Measurements from ENCODE around the gene TNFRSF19. TPM values are rescaled to one million over a fixed set of nuclear protein-coding genes. Genes with fewer than 3 reads are reported as not detected.
A peak's percentile ranks its signal among the peaks of the same experiment; 100 is the strongest.

TNFRSF19 gene
- total and polyA plus RNA-seq, 2 of the 13 experiments (the other 11 are each of a cell fraction or from before 2014, with no cell fraction given): 75.3 to 77.7 TPM

GRCh38 chr13:23654111-23655110 lies 84.2 kb downstream of the TNFRSF19 start (continued):
- 0 out of 2 replicates have a peak, but pooled peaks have one; percentile 47 for TF ChIP-seq ZKSCAN5 (CRISPR knock-in tag; IDR thresholded peaks at IDR 0.05)
- 0 out of 2 replicates have a peak, but pooled peaks have one; percentile 58 for TF ChIP-seq ZNF775 (CRISPR knock-in tag; IDR thresholded peaks at IDR 0.05; ENCODE audit: borderline replicate concordance)
- no peak for TF ChIP-seq FOXP1 (IDR thresholded peaks at IDR 0.05)
- TF ChIP-seq FOXP1 (CRISPR knock-in tag; IDR thresholded peaks at IDR 0.05): 0 out of 2 replicates have a peak, but pooled peaks have one; percentile 50
- TF ChIP-seq HHEX (CRISPR knock-in tag; IDR thresholded peaks at IDR 0.05): no peak
- no peak for TF ChIP-seq FOSL1 (CRISPR knock-in tag; IDR thresholded peaks at IDR 0.05; ENCODE audit: borderline replicate concordance)
- peak; percentile 70 for TF ChIP-seq GATAD2A (CRISPR knock-in tag; IDR thresholded peaks at IDR 0.05)
- no peak for TF ChIP-seq ZNF207 (IDR thresholded peaks at IDR 0.05; ENCODE audit: borderline replicate concordance)
- TF ChIP-seq ZNF382 (CRISPR knock-in tag; IDR thresholded peaks at IDR 0.05; ENCODE audit: borderline replicate concordance): no peak
- TF ChIP-seq KDM1A (CRISPR knock-in tag; IDR thresholded peaks at IDR 0.05): no peak
- no peak for TF ChIP-seq ZNF232 (CRISPR knock-in tag; IDR thresholded peaks at IDR 0.05; ENCODE audit: borderline replicate concordance)
- no peak for TF ChIP-seq LRRFIP1 (CRISPR knock-in tag; conservative IDR thresholded peaks at IDR 0.05)
- peak; percentile 56; the same call in 1 of the 2 replicates for TF ChIP-seq HDAC1 (CRISPR knock-in tag; IDR thresholded peaks at IDR 0.05)
- TF ChIP-seq TAF15 (IDR thresholded peaks at IDR 0.05; ENCODE audit: low read depth, low read length, poor library complexity, severe bottlenecking): no peak
- no peak for TF ChIP-seq ZNF326 (CRISPR knock-in tag; IDR thresholded peaks at IDR 0.05; ENCODE audit: borderline replicate concordance)
- TF ChIP-seq, protein P1, sequence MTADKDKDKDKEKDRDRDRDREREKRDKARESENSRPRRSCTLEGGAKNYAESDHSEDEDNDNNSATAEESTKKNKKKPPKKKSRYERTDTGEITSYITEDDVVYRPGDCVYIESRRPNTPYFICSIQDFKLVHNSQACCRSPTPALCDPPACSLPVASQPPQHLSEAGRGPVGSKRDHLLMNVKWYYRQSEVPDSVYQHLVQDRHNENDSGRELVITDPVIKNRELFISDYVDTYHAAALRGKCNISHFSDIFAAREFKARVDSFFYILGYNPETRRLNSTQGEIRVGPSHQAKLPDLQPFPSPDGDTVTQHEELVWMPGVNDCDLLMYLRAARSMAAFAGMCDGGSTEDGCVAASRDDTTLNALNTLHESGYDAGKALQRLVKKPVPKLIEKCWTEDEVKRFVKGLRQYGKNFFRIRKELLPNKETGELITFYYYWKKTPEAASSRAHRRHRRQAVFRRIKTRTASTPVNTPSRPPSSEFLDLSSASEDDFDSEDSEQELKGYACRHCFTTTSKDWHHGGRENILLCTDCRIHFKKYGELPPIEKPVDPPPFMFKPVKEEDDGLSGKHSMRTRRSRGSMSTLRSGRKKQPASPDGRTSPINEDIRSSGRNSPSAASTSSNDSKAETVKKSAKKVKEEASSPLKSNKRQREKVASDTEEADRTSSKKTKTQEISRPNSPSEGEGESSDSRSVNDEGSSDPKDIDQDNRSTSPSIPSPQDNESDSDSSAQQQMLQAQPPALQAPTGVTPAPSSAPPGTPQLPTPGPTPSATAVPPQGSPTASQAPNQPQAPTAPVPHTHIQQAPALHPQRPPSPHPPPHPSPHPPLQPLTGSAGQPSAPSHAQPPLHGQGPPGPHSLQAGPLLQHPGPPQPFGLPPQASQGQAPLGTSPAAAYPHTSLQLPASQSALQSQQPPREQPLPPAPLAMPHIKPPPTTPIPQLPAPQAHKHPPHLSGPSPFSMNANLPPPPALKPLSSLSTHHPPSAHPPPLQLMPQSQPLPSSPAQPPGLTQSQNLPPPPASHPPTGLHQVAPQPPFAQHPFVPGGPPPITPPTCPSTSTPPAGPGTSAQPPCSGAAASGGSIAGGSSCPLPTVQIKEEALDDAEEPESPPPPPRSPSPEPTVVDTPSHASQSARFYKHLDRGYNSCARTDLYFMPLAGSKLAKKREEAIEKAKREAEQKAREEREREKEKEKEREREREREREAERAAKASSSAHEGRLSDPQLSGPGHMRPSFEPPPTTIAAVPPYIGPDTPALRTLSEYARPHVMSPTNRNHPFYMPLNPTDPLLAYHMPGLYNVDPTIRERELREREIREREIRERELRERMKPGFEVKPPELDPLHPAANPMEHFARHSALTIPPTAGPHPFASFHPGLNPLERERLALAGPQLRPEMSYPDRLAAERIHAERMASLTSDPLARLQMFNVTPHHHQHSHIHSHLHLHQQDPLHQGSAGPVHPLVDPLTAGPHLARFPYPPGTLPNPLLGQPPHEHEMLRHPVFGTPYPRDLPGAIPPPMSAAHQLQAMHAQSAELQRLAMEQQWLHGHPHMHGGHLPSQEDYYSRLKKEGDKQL (CRISPR knock-in tag; IDR thresholded peaks at IDR 0.05; ENCODE audit: low read depth): no peak; the same call in 1 of the 2 replicates
- no peak for TF ChIP-seq ZNF354B (CRISPR knock-in tag; IDR thresholded peaks at IDR 0.05)
- peak; percentile 52; the same call in 1 of the 2 replicates for TF ChIP-seq CREM (IDR thresholded peaks at IDR 0.05)
- TF ChIP-seq CREM (CRISPR knock-in tag; IDR thresholded peaks at IDR 0.05): no peak
- TF ChIP-seq MLX (CRISPR knock-in tag; IDR thresholded peaks at IDR 0.05): peak; percentile 12; the same call in 1 of the 2 replicates
- TF ChIP-seq POGZ (CRISPR knock-in tag; IDR thresholded peaks at IDR 0.05): peak; percentile 62; the same call in 1 of the 2 replicates
